HFF-Myc (cell line): ENCODE data around the gene EIF1.

Experiments used
- DNase-seq: peaks from one replicate; pipeline ENCODE4 v3.0.0-alpha.2; 2011; ENCODE audit warnings: low read depth; ENCODE audit errors: extremely low read depth
- H3K4me3 ChIP-seq: replicated peaks from 2 replicates; pipeline ENCODE4 v1.5.1; 2011; ENCODE audit warnings: low read depth, mild to moderate bottlenecking, control low read depth, low read length
- TF ChIP-seq, protein P1 (sequence below): IDR thresholded peaks from 2 replicates; pipeline ENCODE4 v1.5.1; 2012; ENCODE audit warnings: mild to moderate bottlenecking, low read depth, low read length, control low read depth; ENCODE audit errors: missing control alignments

EIF1 gene

DNA sequence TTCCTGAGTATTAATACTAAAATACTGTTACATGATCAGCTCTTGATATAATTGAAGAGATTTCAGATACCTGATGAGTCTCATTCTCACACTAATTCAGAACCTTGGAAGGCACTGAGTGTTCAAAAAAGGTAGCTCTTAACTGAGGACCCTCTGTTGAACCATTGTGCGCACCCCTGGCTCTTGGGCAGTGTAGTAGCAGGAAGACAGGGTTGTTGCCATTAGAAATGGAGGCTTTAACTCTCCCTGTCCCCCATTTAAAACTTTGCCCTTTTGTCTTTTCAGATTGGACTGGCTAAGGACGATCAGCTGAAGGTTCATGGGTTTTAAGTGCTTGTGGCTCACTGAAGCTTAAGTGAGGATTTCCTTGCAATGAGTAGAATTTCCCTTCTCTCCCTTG is 1.8 kb downstream of the EIF1 start:
- H3K4me3 ChIP-seq = peak overlapping the region; percentile 92

DNA sequence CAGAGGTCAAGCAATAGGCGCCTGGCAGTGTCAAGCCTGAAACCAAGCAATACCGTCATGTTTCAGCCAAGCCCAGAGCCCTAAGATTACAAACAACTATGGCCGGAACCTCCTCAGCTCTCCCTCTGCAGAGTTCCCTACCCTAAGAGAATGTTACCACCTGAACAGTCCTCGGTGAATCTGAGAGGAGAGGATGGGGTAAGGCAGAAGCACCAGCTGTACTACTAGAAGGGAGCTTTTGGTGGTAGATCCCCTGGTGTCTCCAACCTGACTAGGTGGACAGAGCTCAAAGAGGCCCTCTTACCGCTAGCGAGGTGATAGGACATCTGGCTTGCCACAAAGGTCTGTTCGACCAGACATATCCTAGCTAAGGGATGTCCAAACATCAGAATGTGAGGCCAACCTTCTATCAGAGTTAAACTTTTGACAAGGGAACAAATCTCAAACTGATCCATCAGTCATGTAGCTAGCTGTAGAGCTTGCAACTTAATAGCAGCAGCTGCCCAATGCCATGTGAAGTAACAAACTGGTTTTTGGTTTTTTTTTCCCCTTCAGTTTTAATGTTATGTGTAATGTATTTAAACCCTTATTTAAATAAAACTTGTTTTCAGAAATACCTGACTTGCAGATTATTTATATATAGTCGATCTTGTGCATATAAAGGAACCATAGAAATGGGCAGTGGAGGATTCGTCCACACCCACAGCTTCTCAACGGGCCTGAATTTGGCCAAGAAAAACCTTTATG is 2.5 kb downstream of the EIF1 start:
- TF ChIP-seq, protein P1, sequence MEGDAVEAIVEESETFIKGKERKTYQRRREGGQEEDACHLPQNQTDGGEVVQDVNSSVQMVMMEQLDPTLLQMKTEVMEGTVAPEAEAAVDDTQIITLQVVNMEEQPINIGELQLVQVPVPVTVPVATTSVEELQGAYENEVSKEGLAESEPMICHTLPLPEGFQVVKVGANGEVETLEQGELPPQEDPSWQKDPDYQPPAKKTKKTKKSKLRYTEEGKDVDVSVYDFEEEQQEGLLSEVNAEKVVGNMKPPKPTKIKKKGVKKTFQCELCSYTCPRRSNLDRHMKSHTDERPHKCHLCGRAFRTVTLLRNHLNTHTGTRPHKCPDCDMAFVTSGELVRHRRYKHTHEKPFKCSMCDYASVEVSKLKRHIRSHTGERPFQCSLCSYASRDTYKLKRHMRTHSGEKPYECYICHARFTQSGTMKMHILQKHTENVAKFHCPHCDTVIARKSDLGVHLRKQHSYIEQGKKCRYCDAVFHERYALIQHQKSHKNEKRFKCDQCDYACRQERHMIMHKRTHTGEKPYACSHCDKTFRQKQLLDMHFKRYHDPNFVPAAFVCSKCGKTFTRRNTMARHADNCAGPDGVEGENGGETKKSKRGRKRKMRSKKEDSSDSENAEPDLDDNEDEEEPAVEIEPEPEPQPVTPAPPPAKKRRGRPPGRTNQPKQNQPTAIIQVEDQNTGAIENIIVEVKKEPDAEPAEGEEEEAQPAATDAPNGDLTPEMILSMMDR = no peak
- no peak for DNase-seq
- H3K4me3 ChIP-seq = peak overlapping the region; percentile 92

More for the DNA sequence above, 1.8 kb downstream of the EIF1 start:
- DNase-seq = no peak
- TF ChIP-seq, protein P1 = no peak

DNA sequence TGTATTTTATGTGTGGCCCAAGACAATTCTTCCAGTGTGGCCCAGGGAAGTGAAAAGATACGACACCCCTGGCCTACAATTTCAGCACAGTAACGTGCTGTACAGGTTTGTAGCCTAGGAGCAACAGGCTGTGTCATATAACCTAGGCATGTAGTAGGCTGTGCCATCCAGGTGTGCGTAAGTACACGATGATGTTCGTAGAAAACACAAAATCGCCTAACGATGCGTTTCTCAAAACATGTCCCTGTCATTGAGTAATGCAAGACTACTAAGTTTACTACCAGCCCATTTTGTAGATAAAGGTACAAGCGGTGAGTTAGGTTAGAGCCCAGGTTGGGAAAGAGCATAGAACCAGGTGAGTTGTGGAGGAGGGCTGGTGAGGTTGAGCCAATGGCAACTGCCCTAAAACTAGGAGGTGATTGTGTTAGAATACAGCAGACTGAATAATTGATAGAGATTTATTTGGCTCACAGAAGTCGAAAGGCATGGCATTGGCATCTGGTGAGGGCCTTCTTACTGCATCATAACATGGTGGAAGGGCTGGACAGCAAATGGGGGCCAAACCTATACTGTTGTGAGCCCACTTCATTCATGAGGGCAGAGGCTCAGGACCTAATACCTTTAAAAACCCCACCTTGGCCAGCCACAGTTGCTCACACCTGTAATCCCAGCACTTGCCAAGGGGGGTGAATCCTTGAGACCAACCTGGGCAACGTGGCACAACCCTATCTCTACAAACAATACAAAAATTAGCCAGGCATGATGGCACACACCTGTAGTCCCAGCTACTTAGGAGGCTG is 4.2 kb downstream of the EIF1 start:
- DNase-seq = no peak

DNA sequence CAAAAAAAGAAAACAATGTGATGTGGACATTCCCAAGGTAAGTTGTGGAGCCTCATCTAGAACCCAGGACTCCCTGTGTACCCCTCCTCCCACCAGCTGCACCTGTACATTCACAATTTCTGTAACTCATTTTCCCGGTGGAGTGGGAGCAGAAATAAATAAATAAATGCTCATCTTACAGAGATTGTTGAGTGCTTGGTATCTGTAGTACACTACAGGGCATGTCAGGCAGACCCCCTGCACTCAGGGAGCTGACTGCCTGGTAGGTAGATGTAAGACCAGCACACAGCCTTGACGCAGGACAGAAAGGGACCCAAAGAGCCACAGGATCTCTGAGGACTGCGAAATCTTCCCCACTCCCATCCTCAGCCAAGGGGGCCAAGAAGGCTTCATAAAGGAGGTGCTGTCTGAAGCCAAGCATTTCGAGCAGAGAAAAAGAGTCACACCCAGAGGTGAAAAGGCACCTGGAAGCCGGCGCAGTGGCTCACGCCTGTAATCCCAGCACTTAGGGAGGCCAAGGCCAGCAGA is 6.5 kb downstream of the EIF1 start:
- H3K4me3 ChIP-seq = no peak overlapping the region
- no peak for DNase-seq
- TF ChIP-seq, protein P1 = no peak

More for the DNA sequence above, 4.2 kb downstream of the EIF1 start:
- H3K4me3 ChIP-seq = no peak overlapping the region
- TF ChIP-seq, protein P1 = no peak

DNA sequence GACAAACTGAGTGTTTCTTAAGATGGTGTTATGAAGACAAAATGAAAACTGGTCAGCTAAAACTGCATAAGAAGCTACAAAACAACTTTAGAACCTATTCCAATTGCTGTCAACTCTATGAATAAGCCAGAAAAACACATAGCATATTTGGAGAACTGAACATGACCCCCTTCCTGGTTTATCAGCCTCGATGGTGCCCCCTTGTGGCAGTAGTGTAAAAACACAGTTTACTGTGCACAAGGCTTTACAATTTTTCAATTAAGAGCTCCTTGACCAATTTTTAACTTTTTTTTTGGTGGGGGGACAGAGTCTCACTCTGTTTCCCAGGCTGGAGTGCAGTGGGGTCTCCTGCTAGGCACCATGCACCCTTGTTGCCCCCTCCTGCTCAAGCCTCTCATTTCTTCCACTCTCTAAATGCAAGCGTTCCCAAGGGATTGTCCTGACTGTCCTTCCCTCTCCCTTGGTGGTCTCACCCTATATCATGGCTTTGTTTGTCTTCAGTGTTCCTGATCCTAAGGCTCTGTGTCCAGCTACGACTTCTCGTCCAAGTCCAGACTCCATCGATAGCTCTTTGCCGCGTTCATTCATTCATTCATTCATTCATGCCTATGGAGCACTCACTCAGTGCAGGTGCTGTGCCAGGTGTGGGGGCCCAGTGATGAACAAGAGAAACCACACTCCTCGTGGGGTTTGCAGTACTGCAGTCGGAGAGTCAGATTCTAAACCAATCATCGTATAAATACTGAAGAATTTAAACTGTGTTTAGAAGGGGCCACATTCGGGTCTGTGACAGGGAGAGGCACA is 7.5 kb downstream of the EIF1 start:
- H3K4me3 ChIP-seq = no peak overlapping the region
- TF ChIP-seq, protein P1 = peak; percentile 86
- DNase-seq = no peak
